Measurements from ENCODE around the gene METTL16. TPM values are rescaled to one million over a fixed set of nuclear protein-coding genes. Genes with fewer than 3 reads are reported as not detected.

METTL16 gene
- total RNA-seq, 4 donors from 2014 or later: 25.1 to 118 (median 49.3) TPM

- H3K4me3 ChIP-seq: peak overlapping the region; percentile 5 to 12
- DNase-seq: no peak
- no peaks in the 10 kb centered on the region for H3K27me3 ChIP-seq
- TF ChIP-seq CTCF (IDR thresholded peaks at IDR 0.05) (no peak), POLR2A (IDR thresholded peaks at IDR 0.05) (no peak)
- H3K36me3 ChIP-seq: no peaks in the 10 kb centered on the region
- no peaks in the 10 kb centered on the region for H3K9me3 ChIP-seq
- peaks cover 0 to 10% of the 10 kb centered on the region in 2 donors for H3K4me1 ChIP-seq
- intact Hi-C loops (cut with DNase I; ENCODE audit: low total_unique reads): no loop called here
- peak overlapping the region; percentile 43 to 62 for H3K27ac ChIP-seq
These were observed 26.1 kb downstream of the METTL16 start for GRCh38 chr17:2485543-2485942.

GRCh38 chr17:2484876-2485275 is 26.8 kb downstream of the METTL16 start:
- Histone ChIP-seq H3K4me1 (peaks cover 0 to 10% of the 10 kb centered on the region in 2 donors), H3K4me3 (no peak overlapping the region), H3K9me3 (no peaks in the 10 kb centered on the region), H3K27me3 (no peaks in the 10 kb centered on the region), H3K36me3 (no peaks in the 10 kb centered on the region), H3K27ac (no peak overlapping the region)
- TF ChIP-seq CTCF (IDR thresholded peaks at IDR 0.05): no peak
- no peak for TF ChIP-seq POLR2A (IDR thresholded peaks at IDR 0.05)
- intact Hi-C loops (cut with DNase I; ENCODE audit: low total_unique reads): no loop called here
- no peak for DNase-seq

GRCh38 chr17:2483084-2483483 is 28.6 kb downstream of the METTL16 start:
- intact Hi-C loops (cut with DNase I; ENCODE audit: low total_unique reads): no loop called here
- no peak overlapping the region for H3K27ac ChIP-seq

GRCh38 chr17:2482218-2482617 is 29.5 kb downstream of the METTL16 start:
- Histone ChIP-seq H3K27me3 (no peaks in the 10 kb centered on the region), H3K4me3 (no peak overlapping the region)
- intact Hi-C loops (cut with DNase I; ENCODE audit: low total_unique reads): no loop called here

More at GRCh38 chr17:2483084-2483483, 28.6 kb downstream of the METTL16 start:
- Histone ChIP-seq H3K4me3 (no peak overlapping the region), H3K36me3 (no peaks in the 10 kb centered on the region), H3K27me3 (no peaks in the 10 kb centered on the region), H3K4me1 (peaks cover 0 to 7% of the 10 kb centered on the region in 2 donors), H3K9me3 (no peaks in the 10 kb centered on the region)
- TF ChIP-seq CTCF (IDR thresholded peaks at IDR 0.05) (no peak), POLR2A (IDR thresholded peaks at IDR 0.05) (no peak)
- DNase-seq: no peak

GRCh38 chr17:2481760-2482159 is 29.9 kb downstream of the METTL16 start:
- intact Hi-C loops (cut with DNase I; ENCODE audit: low total_unique reads): no loop called here
- no peak for DNase-seq
- H3K36me3 ChIP-seq: no peaks in the 10 kb centered on the region
- H3K4me3 ChIP-seq: no peak overlapping the region
- no peaks in the 10 kb centered on the region for H3K27me3 ChIP-seq
- TF ChIP-seq CTCF (IDR thresholded peaks at IDR 0.05): no peak
- no peak for TF ChIP-seq POLR2A (IDR thresholded peaks at IDR 0.05)
- no peak overlapping the region for H3K27ac ChIP-seq
- H3K9me3 ChIP-seq: no peaks in the 10 kb centered on the region
- H3K4me1 ChIP-seq: peaks cover 0 to 7% of the 10 kb centered on the region in 2 donors

More at GRCh38 chr17:2482218-2482617, 29.5 kb downstream of the METTL16 start:
- Histone ChIP-seq H3K4me1 (peaks cover 0 to 7% of the 10 kb centered on the region in 2 donors), H3K9me3 (no peaks in the 10 kb centered on the region), H3K36me3 (no peaks in the 10 kb centered on the region), H3K27ac (no peak overlapping the region)
- no peak for TF ChIP-seq CTCF (IDR thresholded peaks at IDR 0.05)
- TF ChIP-seq POLR2A (IDR thresholded peaks at IDR 0.05): no peak
- DNase-seq: no peak

Measured in uterus (tissue), 4 donors.